T follicular helper cell (primary cell): ENCODE measurements around the gene PTPRN2.
"Not testable (repeated sequence)": the region's sequence is repeated elsewhere in the genome, so short reads cannot be mapped to it uniquely, and the experiment has no call there.

Experiments
- DNase-seq: peaks from one replicate; pipeline ENCODE4 v3.0.0-alpha.2; 2020; ENCODE audit warnings: low read depth

PTPRN2 gene

GRCh38 chr7:158467562-158467961 lies 120.1 kb downstream of the PTPRN2 start:
- no peak for DNase-seq

DNA sequence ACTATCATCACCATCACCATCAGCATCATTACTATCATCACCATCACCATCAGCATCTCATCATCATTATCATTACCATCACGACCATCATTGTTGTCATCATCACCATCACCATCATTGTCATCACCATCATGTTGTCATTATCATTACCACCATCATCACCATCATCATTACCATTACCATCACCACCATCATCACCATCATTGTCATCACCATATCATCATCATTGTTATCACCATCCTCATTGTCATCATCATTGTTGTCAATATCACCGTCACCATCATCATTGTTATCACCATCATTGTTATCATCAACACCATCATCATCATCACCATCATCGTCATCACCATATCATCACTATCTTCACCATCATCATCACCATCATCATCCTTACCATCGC lies 124.3 kb downstream of the PTPRN2 start:
- no peak for DNase-seq

GRCh38 chr7:158461824-158462223 lies 125.8 kb downstream of the PTPRN2 start:
- no peak for DNase-seq

DNA sequence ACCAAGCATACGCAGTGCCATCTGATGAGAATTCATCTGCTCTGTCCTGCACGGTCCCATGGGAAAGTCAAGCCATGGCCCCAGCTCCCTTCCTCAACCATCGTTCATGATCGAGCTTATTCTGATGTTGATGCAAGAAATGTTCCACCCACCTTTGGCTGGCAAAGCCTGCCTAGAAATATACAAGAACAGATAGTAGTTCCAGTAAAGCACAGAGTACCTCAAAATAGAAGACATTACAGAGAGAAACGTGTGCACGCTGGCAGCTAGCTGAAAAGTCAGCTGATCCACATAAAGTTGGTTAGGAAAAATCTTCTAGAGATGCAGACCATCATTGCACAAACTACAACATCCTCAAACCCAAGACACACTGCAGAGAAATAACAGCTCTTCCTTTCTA lies 127.0 kb downstream of the PTPRN2 start:
- no peak for DNase-seq

DNA sequence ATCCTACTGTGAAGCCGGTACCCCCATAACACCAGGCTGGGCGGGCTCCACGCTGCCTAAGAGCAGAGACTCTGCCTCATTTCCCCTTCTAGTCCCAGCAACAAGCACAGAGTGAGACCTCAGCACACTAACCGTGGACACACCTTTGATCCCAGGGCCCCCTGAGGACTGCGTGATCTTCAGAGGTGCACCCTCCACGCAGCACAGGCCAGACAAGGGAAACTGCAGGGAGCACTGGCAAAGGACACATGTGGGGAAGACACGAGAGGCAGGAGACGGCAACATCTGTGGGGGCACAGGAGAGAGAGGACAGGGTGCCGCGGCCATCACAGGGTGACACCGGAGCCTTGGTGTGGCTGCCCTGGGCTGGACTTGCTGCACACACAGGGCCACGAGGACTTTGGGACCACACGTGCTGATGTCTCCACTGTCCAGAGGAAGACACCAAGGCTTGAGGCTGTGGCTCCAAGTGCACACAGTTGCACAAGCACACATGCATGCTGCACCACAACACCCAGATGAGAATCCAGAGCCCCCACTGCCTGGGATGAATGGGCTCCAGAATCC lies 128.8 kb downstream of the PTPRN2 start:
- no peak for DNase-seq

- no peak for DNase-seq
Measured at GRCh38 chr7:158458096-158458495, 129.5 kb downstream of the PTPRN2 start.

DNA sequence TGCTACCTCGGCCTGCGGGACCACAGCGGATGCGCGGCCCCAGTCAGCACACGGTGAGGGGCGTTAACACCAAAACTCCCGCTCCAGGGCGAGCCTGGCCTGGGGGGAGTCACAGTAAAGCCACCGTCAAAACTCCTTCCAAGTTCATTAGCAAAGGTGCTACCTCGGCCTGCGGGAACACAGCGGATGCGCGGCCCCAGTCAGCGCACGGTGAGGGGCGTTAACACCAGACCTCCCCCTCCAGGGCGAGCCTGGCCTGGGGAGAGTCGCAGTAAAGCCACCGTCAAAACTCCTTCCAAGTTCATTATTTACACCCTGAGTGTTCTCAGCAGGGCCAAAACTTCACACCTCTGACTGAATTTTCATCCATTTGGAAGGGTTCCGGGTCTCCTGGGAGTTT lies 130.0 kb downstream of the PTPRN2 start:
- DNase-seq, result not testable (repeated sequence)

GRCh38 chr7:158454631-158455030 lies 133.0 kb downstream of the PTPRN2 start:
- no peak for DNase-seq

- DNase-seq, result no peak
Measured at GRCh38 chr7:158453663-158454062, 134.0 kb downstream of the PTPRN2 start.

GRCh38 chr7:158452331-158452730 lies 135.3 kb downstream of the PTPRN2 start:
- no peak for DNase-seq

- DNase-seq, result no peak
Measured at GRCh38 chr7:158450476-158451124, 137.0 kb downstream of the PTPRN2 start.

DNA sequence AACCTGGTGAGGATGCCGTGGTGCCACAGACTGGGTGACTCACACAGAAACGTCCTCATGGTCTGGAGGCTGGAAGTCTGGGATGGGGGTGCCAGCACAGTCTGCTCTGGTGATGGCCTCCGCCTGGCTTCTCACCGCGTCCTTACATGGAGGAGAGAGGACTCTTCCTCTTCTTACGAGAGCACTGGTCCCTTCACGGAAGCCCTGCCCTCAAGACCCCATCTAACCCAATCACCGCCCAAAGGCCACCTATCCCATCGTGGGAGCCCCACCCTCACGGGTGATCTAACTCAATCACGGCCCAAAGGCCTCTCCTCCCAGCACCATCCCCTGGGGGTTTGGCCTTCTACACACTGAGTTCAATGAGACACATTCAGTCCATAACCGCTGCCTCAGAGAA lies 137.7 kb downstream of the PTPRN2 start:
- DNase-seq, result no peak

DNA sequence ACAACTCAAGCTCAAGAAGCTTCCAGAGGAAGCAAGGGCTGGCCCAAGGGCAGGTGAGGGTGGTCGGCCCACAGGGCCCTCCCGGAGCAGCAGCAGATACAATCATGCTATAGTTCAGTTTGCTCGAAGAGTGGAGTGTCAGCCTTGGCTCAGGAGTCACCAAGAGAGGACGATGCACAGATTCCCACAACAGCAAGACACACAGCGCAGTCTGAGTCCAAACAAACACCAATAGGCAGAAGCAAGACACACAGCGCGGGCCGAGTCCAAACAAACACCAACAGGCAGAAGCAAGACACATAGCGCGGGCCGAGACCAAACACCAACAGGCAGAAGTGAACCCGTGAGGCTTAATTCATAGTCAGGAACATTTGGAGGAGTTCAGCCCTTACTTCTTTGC lies 138.4 kb downstream of the PTPRN2 start:
- no peak for DNase-seq

DNA sequence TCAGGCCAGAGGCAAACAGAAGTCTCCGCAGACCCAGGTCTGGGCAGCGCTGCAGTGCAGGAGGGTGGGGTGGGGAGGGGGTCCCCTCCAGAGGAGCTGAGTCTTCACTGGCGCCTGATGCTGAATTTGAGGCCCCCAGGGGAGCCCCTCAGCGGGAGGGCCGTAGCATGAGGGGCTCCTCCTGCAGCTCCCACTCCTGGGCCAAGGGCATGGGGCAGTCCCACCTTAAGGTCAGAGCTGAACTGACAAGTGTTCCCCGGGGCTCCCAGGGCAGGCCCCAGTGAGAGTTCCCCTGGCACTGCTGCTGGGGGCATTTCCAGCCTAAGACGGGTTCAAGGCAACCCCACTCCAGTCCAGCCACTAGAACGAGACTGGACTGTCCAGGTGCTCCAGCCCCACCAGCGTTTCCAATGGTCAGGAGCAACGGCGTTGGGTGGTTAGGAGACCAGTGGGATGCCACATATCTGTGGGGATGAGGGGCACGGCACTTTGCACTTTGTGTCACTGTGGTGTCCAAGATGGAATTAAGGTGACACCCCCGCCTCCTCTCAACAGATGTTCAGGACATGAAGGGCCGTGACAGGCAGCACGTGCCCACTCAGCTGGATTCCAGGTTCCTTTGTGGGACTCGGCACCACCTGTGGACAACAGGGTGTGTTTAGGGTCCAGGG lies 139.1 kb downstream of the PTPRN2 start:
- DNase-seq, result no peak

- no peak for DNase-seq
Measured at GRCh38 chr7:158447506-158448171, 140.0 kb downstream of the PTPRN2 start.

- no peak for DNase-seq
Measured at GRCh38 chr7:158447151-158447505, 140.5 kb downstream of the PTPRN2 start.

DNA sequence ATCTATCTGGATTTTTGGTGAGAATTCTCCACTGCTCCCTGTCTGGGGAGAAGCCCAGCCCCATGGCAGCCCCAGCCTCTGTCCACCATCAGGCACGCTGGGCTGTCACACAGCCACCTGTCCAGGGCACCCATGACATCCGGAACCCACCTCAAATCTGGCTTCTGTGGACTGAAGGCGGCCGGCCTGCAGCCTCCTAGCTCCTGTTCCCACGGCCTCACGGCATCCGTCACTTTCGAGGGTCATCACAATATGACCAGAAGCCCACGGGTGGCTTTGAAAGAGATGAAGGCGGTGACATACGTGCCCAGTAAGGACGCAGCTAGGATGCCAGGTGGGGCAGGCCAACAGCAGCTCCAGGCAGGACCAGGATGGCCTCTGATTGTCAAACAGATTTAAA lies 140.9 kb downstream of the PTPRN2 start:
- DNase-seq, result no peak

DNA sequence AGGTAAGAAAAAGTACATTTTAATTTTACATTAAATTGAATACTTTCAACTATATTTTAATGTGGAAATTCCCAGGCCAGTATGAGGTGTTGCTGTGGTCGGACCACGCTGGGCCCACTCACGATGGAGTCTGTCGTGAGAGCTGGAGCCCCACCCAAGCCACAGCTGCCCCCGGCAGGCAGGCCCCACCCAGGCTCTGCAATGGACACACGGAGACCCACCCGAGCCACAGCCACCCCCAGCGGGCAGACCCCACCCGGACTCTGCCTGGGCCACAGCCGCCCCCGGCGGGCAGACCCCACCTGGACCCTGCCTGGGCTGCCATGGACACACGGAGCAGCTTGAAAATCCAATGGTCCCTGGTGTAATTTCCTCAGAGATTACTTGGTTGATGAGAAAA lies 141.3 kb downstream of the PTPRN2 start:
- no peak for DNase-seq

DNA sequence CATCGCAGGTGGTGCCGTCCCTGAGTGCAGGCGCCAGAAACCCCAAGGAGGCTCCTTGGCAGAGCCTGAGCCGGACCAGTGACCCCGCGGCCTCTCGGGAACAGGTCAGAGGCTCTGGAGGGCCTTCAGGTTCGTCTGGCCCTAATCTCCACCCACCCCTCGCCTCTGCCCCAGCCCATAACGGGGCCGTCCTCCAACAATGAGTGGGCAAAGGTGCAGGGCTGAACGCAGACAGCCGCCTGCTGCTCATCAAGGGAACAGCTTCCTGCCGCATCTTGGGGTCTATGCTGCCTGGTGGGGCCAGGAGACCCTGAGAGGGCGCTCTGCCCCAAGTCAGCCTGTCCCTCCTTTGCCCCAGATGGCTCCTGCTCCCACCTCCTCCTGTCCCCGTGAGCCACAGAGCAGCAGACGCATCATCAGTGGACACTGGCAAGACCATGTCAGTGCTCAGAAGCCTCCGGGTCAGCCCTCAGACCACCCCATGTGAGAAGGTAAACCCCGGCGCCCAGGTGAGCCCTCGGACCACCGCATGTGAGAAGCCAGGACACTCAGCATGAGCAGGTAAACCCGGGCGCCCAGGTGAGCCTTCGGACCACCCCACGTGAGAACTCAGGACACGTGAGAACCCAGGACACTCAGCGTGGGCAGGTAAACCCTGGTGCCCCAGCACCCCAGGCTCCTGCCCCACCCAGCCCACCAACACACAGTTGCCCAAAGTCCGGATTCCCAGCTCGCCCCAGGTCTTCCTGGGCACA lies 142.0 kb downstream of the PTPRN2 start:
- DNase-seq, result no peak

DNA sequence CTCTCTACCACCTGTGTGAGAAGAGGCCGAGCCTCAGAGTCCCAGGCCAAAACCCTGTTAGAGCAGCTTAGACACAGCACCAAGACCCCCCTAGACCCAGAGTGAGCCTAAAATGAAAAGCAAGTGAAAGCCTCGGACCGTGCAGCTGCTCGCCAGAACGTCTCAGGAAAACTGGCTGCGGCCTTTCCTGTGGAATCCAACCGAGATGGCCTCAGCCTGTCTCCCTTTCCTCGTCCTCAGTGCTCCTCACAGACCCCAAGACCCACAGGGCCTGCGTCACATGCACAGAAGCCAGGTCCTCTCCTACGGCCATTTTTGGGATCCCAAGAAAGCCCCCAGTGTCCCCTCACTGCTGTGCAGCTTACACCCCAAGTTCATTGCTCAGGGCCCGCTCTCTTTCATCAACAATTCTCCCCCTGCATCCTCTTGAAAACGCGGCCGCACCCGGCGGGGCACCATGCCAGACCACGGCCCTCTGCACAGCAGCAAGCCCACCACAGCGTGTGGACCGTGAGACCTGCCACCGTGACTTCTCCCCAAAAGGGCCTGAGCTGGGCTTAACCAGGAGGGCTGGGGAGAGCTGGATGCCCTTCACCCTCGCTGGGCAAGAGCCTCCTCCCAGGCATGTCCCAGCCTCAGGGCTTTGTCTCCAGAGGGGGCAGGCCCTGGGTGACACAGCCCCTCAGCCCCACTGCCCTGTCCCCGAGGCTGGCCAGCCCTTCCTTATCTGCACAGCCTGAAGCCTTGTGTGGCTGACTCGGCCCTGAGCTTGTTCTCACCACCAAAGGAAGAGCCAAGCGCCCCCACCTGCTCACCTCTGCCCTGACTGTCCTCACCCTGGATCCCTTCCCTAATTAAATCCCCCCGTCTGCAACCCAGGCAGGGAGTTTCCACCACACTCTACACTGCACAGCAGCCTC lies 142.9 kb downstream of the PTPRN2 start:
- DNase-seq, result no peak
